ENCODE data around the gene PTPN2. TPM values are rescaled to one million over a fixed set of nuclear protein-coding genes. Genes with fewer than 3 reads are reported as not detected.

Gene PTPN2
- total and polyA plus RNA-seq, 2 donors (not counting 1 experiment from before 2014, with no cell fraction given): 41.2 to 75.5 TPM

- Histone ChIP-seq H4K20me1 (ENCODE audit: control insufficient read depth, insufficient read depth, low read length, poor library complexity, severe bottlenecking) (peaks cover 17% of the 10 kb centered on the region), H3K9me3 (ENCODE audit: control extremely low read depth in 1 of 3, control insufficient read depth in 2 of 3, insufficient read depth in 1 of 3, low read length in 2 of 3) (peaks cover 1 to 2% (median 1%) of the 10 kb centered on the region in 3 donors), H3K4me1 (ENCODE audit: control insufficient read depth in 2 of 2, insufficient read depth in 2 of 2, low read length in 2 of 2) (peaks cover 47 to 54% of the 10 kb centered on the region in 2 donors), H3K4me2 (replicated peaks; ENCODE audit: low read depth, low read length, poor library complexity, severe bottlenecking) (peak overlapping the region; percentile 86), H2AFZ (ENCODE audit: insufficient read depth, low read depth, low read length, poor library complexity, severe bottlenecking) (no peak overlapping the region), H3K9ac (ENCODE audit: low read length) (peak overlapping the region; percentile 80), H3K27ac (ENCODE audit: low read length in 2 of 2) (peak overlapping the region; percentile 99), H3K4me3 (ENCODE audit: control extremely low read depth in 1 of 5, extremely low read depth in 1 of 5, insufficient read depth in 1 of 5, low read depth in 2 of 5, low read length in 4 of 5) (peak overlapping the region in 2 of 5 experiments; percentile 82 to 92), H3K36me3 (replicated peaks in 1 of 2; ENCODE audit: control extremely low read depth in 1 of 2, control insufficient read depth in 1 of 2, extremely low read depth in 1 of 2, insufficient read depth in 2 of 2, low read length in 1 of 2) (no peaks in the 10 kb centered on the region), H3K27me3 (replicated peaks in 1 of 4; ENCODE audit: control extremely low read depth in 1 of 4, control insufficient read depth in 3 of 4, insufficient read depth in 4 of 4, low read length in 3 of 4) (no peaks in the 10 kb centered on the region), H3K79me2 (ENCODE audit: control insufficient read depth, insufficient read depth, low read length) (peaks cover 42% of the 10 kb centered on the region)
- Mint-ChIP-seq H3K4me3 (peak overlapping the region; percentile 83), H3K4me1 (peaks cover 56% of the 10 kb centered on the region), H3K27me3 (no peaks in the 10 kb centered on the region), H3K27ac (peak overlapping the region; percentile 84), H3K9me3 (ENCODE audit: insufficient read depth) (no peaks in the 10 kb centered on the region)
- POLR2A ChIA-PET: interaction anchor here (0.6 to 1.3 kb wide), 4 partner anchors 62 to 508 kb away, joined by 3 to 4 read pairs (median 3); partner anchors contain the start of gene CEP76
- CTCF ChIA-PET: interaction anchor here (0.6 to 2.3 kb wide), 10 partner anchors 8 to 700 kb away, joined by 3 to 11 read pairs (median 3); partner anchors contain the start of genes CEP76 and PSMG2
- peak; percentile 69 for DNase-seq
- 33% methylated on average over 2 of the region's 4 CpGs for whole genome bisulfite sequencing (ENCODE audit: insufficient coverage)
- no peak for TF ChIP-seq EZH2 (IDR thresholded peaks at IDR 0.05; ENCODE audit: borderline replicate concordance, insufficient read depth, low read depth, low read length, poor library complexity, severe bottlenecking)
- TF ChIP-seq, protein P1, sequence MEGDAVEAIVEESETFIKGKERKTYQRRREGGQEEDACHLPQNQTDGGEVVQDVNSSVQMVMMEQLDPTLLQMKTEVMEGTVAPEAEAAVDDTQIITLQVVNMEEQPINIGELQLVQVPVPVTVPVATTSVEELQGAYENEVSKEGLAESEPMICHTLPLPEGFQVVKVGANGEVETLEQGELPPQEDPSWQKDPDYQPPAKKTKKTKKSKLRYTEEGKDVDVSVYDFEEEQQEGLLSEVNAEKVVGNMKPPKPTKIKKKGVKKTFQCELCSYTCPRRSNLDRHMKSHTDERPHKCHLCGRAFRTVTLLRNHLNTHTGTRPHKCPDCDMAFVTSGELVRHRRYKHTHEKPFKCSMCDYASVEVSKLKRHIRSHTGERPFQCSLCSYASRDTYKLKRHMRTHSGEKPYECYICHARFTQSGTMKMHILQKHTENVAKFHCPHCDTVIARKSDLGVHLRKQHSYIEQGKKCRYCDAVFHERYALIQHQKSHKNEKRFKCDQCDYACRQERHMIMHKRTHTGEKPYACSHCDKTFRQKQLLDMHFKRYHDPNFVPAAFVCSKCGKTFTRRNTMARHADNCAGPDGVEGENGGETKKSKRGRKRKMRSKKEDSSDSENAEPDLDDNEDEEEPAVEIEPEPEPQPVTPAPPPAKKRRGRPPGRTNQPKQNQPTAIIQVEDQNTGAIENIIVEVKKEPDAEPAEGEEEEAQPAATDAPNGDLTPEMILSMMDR (IDR thresholded peaks at IDR 0.05): no peak
- intact Hi-C loops (cut with micrococcal nuclease): loop anchor here (2.0 to 10.0 kb wide), 3 partner anchors 25 to 729 kb away; no protein-coding TSS in a partner anchor
- ATAC-seq (ENCODE audit: low read depth): no peak
Measured at GRCh38 chr18:12885500-12885899, 1.5 kb upstream of the PTPN2 start.

All from B cell (primary cell).